HFF-Myc (cell line): ENCODE data around the gene ACTN1.
"Not testable (repeated sequence)": the region's sequence is repeated elsewhere in the genome, so short reads cannot be mapped to it uniquely, and the experiment has no call there.

Source experiments
- DNase-seq: peaks from one replicate; pipeline ENCODE4 v3.0.0-alpha.2; 2011; ENCODE audit warnings: low read depth; ENCODE audit errors: extremely low read depth
- H3K4me3 ChIP-seq: replicated peaks from 2 replicates; pipeline ENCODE4 v1.5.1; 2011; ENCODE audit warnings: low read depth, mild to moderate bottlenecking, control low read depth, low read length
- TF ChIP-seq, protein P1 (sequence below): IDR thresholded peaks from 2 replicates; pipeline ENCODE4 v1.5.1; 2012; ENCODE audit warnings: mild to moderate bottlenecking, low read depth, low read length, control low read depth; ENCODE audit errors: missing control alignments

ACTN1 gene

GRCh38 chr14:68862954-68863594 is 116.0 kb downstream of the ACTN1 start:
- TF ChIP-seq, protein P1, sequence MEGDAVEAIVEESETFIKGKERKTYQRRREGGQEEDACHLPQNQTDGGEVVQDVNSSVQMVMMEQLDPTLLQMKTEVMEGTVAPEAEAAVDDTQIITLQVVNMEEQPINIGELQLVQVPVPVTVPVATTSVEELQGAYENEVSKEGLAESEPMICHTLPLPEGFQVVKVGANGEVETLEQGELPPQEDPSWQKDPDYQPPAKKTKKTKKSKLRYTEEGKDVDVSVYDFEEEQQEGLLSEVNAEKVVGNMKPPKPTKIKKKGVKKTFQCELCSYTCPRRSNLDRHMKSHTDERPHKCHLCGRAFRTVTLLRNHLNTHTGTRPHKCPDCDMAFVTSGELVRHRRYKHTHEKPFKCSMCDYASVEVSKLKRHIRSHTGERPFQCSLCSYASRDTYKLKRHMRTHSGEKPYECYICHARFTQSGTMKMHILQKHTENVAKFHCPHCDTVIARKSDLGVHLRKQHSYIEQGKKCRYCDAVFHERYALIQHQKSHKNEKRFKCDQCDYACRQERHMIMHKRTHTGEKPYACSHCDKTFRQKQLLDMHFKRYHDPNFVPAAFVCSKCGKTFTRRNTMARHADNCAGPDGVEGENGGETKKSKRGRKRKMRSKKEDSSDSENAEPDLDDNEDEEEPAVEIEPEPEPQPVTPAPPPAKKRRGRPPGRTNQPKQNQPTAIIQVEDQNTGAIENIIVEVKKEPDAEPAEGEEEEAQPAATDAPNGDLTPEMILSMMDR = peak; percentile 79
- peak; percentile 65 for DNase-seq
- H3K4me3 ChIP-seq = no peak overlapping the region

DNA sequence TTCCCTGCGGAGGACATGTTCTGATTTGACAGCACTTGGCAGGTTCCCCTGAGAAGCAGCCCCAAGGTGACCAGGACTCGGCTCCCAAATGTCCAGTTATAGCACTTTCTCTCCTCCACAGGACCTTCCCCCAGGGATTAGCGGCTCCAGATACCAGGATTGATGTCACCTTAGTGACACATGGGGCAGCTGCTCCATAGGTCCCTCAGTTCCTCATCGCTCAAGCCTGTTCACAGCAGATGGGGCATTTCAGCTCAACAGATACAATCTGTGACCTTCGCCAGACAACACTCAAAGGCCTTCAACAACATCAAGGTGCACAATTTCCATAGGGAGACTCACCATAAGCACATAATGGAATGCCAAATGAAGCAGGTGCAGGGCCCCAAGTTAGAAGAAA is 118.3 kb downstream of the ACTN1 start:
- DNase-seq = no peak
- TF ChIP-seq, protein P1 = no peak
- no peak overlapping the region for H3K4me3 ChIP-seq

- no peak for DNase-seq
- no peak overlapping the region for H3K4me3 ChIP-seq
- TF ChIP-seq, protein P1 = no peak
Observed at GRCh38 chr14:68857516-68858070, 121.5 kb downstream of the ACTN1 start.

DNA sequence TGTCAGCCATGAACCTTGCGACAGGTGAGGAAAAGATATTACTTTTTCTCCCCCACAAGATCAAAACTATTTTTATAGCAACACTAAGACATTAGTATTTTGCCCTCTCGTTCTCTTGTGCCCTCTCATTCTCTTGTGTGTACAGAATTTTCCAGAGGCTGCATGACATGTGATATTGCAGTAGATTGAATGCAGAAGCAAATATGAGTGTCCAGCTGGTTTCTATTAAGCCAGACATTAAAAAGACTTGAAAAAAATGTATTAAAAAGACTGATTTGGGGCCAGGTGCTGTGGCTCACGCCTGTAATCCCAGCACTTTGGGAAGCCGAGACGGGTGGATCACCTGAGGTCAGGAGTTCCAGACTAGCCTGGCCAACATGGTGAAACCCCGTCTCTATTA is 122.5 kb downstream of the ACTN1 start:
- no peak overlapping the region for H3K4me3 ChIP-seq
- TF ChIP-seq, protein P1 = no peak
- peak; percentile 21 for DNase-seq

- TF ChIP-seq, protein P1 = no peak
Observed at GRCh38 chr14:68854421-68854820, 124.7 kb downstream of the ACTN1 start.

DNA sequence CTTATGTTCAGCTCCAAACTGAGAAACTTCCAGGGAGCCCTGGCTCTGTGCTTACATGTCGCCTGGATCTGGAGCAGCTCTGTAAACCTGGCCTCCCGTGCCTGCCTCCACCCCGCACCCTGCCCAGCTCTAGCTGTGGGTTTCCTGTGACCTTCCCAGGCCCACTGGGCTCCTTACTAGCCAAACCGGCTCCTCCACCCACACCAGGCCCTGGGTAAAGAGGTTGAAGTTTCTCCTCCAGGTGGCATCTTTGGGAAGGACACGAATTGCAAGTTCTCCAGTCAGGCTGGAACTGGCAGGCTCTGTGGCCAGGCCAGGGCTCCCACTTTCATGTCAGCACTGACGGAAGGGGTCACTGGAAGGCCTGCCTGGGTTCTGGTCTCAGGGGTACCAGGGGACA is 125.4 kb downstream of the ACTN1 start:
- no peak overlapping the region for H3K4me3 ChIP-seq
- TF ChIP-seq, protein P1 = no peak
- DNase-seq = no peak

More at GRCh38 chr14:68854421-68854820, 124.7 kb downstream of the ACTN1 start:
- no peak overlapping the region for H3K4me3 ChIP-seq
- no peak for DNase-seq

DNA sequence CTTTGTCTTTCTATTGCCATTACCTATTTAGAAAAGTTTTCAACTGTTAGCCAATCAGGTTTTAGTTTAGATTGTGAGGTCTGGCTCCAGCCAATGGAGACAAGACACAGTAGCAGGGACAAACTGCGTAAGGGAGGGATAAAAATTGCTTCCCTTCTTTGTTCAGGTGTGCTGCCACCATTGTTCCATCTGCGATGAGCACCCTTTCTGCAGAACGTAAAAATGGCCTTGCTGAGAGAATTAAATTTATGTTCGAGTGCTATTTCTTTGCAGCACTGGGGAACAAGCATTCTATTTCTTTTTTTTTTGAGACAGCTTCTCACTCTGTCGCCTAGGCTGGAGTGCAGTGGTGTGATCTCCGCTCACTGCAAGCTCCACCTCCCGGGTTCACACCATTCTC is 126.6 kb downstream of the ACTN1 start:
- not testable (repeated sequence) for DNase-seq, H3K4me3 ChIP-seq
